HG02943 (cell line): ENCODE results near the gene C1QA.
"Not testable (repeated sequence)": the region's sequence is repeated elsewhere in the genome, so short reads cannot be mapped to it uniquely, and the experiment has no call there.

Source experiments
- ATAC-seq: cut with Tn5 transposase; IDR thresholded peaks from one replicate; pipeline ENCODE4 v1.9.1; 2021; ENCODE audit warnings: mild to moderate bottlenecking, low read depth, moderate library complexity; ENCODE audit not compliant: unreplicated experiment

C1QA gene

DNA sequence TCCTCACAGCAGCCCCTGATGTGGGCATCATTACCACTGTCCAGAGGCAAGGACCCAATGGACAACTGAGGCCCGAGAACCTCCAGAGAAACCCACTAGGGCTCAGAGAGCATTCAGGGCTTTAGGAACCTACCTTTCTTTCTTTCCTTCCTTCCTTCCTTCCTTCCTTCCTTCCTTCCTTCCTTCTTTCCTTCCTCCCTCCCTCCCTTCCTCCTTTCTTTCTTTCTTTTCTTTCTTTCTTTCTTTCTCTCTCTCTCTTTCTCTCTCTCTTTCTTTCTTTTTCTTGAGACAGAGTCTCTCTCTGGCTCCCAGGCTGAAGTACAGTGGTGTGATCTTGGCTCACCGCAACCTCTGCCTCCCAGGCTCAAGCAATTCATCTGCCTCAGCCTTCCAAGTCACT lies 32.4 kb downstream of the C1QA start:
- ATAC-seq = not testable (repeated sequence)

DNA sequence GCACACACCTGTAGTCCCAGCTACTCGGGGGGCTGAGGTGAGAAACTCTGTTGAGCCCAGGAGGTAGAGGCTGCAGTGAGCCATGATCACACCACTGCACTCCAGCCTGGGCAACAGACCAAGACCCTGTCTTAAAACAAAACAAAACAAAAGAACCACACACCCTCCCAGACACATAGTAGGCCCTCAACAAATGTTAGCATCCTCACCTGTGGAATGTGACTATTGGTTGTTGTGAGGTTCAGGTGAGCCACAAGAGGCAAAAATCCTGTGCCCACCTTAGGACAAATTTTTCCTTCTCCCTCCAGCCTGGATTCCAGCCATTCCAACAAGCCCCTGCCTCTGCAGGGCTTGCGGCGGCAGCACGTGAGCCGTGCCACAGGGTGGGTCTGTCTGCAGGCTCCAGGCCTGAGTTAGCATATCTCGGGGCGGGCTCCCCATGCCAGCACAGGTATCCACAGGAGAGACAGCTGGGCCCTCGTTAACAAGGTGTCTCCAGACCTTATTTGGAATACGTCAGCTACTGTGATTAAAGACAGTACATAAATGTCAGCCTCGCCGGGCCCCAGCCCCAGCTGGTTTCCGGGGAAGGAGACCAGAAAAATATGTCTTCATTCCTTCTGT lies 34.0 kb downstream of the C1QA start:
- no peak for ATAC-seq

DNA sequence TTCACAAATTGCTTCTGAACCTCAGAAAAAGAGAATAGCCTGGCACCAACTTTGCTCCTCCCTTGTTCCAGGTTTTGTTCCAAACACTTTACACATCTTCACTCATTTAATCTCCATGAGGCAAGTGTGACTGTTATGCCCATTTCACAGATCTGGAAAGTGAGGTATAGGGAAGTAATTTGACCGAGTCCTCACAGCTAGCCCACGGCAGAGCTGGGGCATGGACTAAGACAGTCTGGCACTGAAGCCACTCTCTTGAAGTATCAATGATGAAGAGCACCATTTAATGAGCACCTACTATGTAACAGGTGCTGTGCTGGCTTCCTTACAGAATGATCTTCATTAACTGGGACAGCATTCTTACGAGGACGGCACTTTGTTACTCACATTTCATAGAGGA lies 35.6 kb downstream of the C1QA start:
- ATAC-seq = no peak

DNA sequence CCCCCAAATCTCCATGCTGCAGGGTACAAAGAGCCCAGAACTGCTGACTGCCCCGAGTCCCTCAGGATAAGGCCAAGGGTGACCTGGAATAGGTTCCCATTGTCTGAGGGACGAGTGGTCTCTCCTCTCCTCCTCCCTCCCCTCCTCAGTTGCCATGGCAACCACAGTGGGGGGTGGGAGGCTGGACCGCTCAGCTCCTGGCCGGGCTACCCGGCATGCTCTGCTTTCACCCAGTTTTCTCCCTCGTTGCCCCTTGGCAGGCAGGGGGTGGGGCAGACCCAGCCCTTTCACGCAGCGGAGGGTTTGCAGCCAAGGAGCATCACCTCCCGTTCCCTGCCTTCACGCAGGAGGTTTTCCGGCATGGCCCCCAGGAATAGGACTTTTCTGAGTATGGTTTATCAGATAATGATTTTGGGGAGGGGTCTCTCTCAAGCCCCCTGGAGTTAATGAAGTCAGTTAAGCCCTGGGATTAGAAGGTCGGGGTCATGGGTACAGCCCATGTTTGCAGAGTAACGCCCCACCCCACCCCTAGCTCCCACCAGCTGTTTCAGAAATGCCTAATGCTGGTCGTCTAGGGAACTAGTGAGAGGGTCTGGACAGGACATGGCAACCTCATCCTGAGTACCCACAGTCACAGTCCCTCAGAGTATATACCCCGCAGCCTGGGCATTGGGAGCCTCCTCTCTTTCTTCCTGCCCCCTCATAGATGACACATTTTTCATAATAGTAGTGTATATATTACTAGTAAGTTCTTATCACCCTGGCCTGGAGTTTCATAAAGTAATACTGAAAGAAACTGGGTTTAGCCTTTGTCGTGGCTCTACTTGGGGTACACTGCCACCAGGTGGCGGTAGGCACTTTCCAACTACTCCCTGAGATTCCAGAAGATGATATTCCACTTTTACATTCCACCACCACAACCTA lies 37.3 kb downstream of the C1QA start:
- no peak for ATAC-seq

DNA sequence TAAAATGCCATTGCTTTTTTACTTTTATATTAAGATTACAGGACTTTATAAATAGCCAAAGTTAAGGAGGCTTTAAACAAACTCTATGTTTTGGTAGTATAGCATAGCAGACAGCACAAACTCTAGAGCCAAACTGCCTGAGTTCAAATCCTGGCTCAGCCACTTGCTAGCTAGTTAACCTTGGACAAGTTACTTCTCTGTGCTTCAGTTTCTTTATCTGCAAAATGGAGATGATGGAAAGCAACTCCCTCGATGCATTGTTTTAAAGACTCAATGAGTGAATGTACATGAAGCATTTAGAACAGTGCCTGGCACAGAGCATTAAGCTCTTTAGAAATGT lies 38.0 kb downstream of the C1QA start:
- ATAC-seq = no peak

DNA sequence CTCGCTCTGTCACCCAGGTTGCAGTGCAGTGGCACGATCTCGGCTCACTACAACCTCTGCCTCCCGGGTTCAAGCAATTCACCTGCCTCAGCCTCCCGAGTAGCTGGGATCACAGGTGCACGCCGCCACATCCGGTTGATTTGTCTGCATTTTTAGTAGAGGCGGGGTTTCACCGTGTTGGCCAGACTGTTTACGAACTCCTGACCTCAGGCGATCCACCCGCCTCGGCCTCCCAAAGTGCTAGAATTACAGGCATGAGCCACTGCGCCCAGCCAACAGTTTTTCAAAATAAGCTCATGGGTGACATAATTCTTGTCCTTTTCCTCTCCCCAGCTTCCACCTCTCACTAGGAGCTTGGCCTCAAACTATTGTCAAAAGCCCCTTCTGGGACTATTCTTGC lies 39.7 kb downstream of the C1QA start:
- ATAC-seq = not testable (repeated sequence)

DNA sequence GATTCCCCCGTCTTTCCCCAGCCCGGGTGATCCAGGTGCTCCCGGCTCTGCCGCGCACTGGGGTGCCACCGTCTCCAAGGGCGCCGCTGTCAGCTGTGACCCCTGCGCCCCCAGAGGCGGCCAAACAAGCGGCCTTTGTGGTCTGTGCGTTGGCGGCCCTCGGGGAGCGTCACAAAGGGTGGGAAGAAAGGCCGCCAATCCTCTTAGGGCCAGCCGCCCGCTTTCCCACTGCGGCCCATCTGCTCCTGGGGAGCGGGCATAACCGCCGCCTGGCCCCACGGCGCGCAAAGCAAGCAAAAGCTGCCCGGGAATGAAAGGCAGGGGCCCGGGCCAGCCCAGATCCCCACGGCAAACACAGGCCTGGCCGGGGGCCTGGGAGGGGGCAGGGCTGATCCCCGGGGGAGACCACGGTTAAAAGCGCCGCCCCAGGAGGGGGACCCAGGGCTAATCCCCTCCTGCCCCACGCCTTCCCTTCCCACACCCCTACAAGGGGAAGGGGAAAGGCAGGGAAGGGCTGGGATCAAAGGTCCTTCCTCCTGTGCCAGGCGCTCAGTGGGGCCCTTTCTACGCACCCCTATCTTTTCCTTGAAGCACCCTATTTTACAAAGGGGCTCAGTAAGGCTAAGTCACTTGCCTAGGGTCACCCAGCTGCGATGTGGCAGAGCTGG lies 40.6 kb downstream of the C1QA start:
- ATAC-seq = no peak

DNA sequence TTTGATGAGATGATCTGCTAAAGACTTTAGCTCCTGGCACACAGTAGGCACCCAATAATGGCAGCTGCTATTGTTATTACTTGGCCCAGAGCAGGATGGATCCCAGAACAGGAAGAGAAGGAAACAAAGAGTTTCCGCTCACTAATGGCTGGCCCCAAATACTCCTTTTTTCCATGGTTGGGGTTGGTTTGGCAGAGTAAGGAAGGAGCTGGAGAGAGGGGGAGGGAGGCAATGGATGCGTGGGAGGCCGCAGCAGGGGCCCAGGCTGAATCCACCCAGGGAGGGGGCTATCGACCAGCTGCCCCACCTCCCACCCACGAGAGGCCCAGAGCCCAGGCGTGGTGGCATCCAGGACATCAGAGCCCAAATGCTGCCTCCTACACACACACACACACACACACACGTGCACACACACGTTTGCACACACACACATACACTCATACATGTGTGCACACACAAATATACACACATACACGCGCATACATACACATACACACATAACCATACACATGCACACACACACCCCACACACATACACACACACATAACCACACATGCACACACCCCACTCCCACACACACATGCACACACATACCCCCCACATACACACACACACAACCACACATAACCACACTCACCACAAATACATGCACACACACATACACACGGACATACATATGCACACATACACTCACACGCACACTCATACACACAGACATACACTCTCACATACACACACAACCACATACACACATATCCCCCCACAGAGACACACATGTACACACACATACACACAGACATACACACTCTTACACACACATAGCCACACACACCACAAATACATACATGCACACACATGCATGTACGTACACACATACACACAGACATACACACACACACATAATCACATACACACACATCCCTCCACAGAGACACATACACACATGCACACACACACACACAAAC lies 41.8 kb downstream of the C1QA start:
- no peak for ATAC-seq

DNA sequence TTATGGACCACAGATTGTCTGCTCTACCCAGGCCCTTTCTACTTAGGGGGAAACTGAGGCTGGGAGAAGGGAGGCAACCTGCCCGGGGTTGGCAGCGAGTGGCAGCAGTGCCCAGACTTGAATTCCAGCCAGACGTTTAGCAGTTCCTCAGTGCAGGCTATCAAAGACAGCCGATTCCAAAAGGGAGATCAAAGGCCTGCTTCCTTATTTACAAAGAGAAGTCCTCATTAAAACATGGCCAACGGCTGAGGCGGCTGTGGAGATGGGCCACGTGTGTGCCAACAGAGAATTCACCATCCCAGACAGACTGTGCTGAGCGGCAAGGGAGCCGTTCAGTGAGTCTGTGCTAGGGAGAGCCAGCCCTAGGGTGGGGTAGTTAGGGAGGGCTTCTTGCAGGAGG lies 44.3 kb downstream of the C1QA start:
- ATAC-seq = no peak

DNA sequence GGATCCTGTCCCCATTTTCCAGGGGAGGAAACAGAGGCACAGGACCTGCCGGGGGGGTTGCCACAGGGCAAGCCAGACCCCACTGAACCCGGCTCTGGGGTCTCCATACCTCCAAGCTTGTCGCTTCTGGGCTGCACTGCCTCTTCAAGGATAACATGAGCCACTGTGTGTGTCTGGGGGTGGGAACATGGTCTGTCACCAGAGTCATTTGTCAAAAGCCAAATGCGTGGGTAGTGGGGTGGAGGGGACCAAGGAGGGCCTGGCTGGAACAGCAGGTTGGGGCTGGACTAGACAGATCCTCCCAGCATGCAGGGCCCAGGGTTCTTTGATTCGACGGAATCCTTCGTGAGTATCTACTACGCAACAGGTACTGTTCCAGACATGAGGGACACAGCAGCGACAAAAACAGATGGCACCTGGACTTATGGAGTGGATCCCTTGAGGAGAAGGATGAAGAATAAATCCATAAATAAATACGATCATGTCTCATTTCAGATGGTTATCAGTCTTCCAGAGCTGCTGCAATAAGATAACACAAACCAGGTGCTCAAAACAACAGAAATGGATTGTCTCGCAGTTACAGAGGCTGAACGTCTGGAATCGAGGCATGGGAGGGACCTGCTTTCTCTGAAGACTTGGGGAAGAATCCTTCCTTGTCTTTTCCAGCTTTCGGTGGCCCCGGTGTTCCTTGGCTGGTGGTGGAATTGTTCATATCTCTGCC lies 45.3 kb downstream of the C1QA start:
- no peak for ATAC-seq

DNA sequence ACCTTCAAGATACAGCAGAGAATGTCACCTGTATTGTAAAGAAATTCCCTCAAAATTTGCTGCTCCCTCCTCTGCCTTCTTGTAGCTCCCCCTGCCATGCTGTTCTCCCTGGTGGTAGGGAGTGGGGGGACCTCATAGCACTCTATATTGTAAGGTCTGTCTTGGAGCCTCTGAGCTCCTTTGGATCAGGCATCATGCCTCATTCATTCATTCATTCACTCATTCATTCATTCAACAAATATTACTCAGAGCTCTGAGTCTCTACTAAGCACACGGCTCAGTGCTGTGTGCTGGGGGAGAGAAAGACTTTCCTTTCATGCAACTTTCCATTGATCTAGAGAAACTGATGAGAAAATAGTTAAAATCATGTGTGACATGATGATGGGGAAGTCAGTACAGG lies 47.1 kb downstream of the C1QA start:
- ATAC-seq = no peak

DNA sequence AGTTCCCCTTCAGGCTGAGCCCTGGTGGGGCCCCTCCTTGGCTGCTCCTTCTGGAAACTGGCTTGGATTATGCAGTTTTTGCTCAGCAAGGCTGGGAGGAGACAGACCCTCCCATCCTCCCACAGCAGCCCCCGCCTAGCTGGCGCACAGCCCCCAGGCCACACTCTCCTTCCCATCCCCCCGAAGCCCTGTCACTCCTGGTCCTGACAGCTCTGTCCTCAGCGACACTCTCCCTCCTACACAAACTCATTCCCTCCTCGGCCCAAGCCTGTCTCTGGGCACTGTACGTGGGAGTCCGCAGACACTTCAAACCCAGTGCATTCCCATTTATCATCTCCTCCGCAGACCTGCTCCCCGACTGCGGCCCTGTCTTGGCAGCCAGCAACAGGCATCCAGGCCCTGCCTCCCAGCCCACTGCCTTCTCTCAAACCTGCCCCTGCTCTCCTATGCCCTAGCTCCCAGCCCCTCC lies 49.2 kb downstream of the C1QA start:
- ATAC-seq = no peak

DNA sequence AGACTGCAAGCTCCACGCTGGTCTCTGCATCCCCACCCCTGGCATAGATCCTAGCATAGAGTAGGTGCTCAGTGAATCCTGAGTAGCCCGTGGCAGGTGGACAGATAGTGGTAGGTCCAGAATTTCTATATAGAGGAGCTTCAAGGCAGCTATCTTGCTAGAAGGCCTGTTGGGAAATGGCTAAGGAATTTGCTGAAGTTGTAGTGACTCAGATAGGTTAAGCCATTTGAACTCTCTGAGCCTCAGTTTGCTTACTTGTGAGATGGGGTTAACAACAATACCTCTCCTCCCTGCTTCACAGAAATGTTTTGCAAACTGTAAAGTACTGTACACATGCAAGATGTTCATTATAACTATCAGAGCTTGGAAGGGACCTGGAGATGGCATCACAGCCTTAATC lies 50.8 kb downstream of the C1QA start:
- ATAC-seq = no peak

DNA sequence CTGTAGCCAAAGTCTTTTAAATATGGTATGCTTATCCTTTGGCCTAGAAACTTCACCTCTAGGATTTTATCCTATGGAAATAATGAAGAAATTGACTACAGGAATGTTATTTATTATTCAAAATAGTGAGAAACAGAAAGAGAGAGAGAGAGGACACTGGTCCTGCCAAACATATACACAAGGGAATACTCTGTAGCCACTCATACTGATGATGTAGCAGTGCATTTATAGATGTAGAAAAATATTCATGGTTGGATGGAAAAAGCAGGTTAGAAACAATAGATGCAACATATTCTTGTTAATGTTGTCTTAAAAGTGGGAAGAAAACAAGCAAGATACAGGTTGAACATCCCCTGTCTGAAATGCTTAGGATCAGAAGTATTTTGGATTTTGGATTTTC lies 52.0 kb downstream of the C1QA start:
- ATAC-seq = no peak
